ACHN (cell line): Measurements from ENCODE around the gene CNOT1.
A peak's percentile ranks its signal among the peaks of the same experiment; 100 is the strongest.
"Not testable (repeated sequence)": the region's sequence is repeated elsewhere in the genome, so short reads cannot be mapped to it uniquely, and the experiment has no call there.

ENCODE experiments used
- DNase-seq: peaks from one replicate; pipeline ENCODE4 v3.0.0-alpha.2; 2015
- in situ Hi-C: cut with HindIII; loops from 2 replicates; pipeline ENCODE4 v1.10.0; 2017; ENCODE audit warnings: low sequenced_read_pairs, low pct_ligation_motif_present, low pct_unique_long_range_greater_than_20kb

The CNOT1 gene

GRCh38 chr16:58629733-58630640, at the start of gene CNOT1:
CNOT1 (minus strand) TSS chr16:58629826; CDS start chr16:58599337, 30,489 bp downstream.
- peak; percentile 99 for DNase-seq
- in situ Hi-C loops, result no loop called here

DNA sequence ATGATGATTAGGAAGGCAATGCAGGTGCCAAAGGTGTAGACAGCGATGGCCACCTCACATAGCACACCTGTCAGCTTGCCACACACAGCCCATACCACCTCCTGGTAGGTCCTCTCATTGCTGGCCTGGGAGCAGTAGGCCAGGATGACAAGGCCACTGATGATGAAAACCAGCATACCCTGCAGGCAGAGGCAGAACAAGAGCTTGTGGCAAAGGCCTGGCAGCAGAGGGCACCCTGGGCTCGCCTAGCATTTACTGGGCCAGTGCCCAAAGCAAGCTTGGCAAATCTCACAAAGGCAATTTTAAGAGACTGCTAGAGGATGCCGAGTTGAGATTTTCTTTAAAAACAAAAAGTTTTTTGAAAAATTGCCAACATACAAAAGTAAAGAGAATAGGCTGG, 49.1 kb upstream of the CNOT1 start:
- peak; percentile 61 for DNase-seq
- in situ Hi-C loops, result no loop called here

GRCh38 chr16:58678269-58678668, 48.6 kb upstream of the CNOT1 start:
- DNase-seq, result no peak

GRCh38 chr16:58670946-58671583, 41.4 kb upstream of the CNOT1 start:
- no peak for DNase-seq
- in situ Hi-C loops, result no loop called here

More at GRCh38 chr16:58678269-58678668, 48.6 kb upstream of the CNOT1 start:
- in situ Hi-C loops, result no loop called here

DNA sequence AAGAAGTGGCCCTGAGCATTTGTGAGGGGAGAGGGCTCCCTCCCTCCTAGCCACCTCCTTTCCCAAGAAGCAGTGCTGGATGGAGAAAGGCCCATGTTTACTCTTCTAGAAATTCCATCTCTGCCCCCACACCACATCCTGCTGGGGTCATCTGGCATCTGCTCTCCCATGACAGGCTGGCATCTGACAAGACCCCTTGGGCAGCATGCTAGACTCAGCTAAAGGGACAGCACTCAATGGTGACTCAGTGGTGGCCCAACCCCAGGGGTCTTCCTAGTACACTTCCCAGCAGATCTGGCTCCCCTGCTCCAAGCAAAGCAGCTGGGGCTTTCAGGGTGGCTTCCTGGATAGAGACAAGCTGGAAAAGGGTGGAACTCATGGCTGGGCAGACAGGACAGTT, 40.6 kb upstream of the CNOT1 start:
- in situ Hi-C loops, result no loop called here
- no peak for DNase-seq

GRCh38 chr16:58665200-58665599, 35.6 kb upstream of the CNOT1 start:
- no peak for DNase-seq
- in situ Hi-C loops, result no loop called here

DNA sequence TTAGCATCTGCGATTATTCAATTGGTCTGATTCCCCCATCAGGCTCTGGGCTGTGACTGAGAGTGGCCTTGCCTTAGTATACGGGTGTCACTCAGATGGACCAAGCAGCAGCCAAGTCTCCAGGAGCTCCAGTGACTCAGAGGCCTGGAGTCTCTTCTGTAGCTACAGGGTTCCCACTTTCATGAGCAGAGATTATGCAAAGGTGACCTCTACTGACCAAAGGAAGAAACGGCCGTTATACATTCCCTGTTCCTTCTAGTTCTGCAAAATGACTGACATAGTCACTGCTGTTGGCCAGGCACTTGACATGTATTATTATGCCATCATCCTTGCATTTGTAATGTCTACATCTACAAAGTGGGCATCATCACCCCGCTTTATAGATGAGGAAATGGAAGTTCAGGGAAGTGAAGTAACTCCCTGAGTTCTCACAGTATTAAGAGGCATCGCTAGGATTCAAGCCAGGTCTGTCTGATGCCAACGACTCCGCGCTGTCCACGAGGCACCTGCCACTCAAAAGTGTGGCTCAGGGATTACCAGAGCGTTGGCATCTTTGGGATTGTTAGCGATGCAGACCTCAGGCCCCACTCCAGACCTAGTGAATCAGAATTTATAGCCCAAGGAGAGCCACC, 31.7 kb upstream of the CNOT1 start:
- peak; percentile 93 for DNase-seq

GRCh38 chr16:58659911-58660310, 30.3 kb upstream of the CNOT1 start:
- DNase-seq, in situ Hi-C loops: not testable (repeated sequence)

More for the DNA sequence above, 31.7 kb upstream of the CNOT1 start:
- in situ Hi-C loops, result no loop called here

DNA sequence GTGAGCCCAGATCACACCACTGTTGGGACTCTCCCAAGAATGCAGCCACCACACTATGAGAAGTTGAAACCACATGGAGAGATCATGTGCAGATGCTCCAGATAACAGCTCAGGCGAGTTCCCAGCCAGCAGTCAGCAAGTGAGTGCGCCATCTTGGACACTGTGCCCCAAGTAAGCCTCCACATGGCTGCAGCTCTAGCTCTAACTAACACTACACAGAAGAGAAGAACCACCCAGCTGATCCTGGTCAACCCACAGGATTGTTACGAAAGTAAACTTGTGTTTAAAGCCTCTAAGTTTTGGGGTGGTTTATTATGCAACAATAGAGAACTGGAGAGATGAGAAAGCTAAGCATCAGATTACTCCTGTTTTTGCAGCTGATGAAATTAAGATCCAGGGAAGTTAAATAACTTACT, 29.2 kb upstream of the CNOT1 start:
- in situ Hi-C loops, result no loop called here
- DNase-seq, result no peak

DNA sequence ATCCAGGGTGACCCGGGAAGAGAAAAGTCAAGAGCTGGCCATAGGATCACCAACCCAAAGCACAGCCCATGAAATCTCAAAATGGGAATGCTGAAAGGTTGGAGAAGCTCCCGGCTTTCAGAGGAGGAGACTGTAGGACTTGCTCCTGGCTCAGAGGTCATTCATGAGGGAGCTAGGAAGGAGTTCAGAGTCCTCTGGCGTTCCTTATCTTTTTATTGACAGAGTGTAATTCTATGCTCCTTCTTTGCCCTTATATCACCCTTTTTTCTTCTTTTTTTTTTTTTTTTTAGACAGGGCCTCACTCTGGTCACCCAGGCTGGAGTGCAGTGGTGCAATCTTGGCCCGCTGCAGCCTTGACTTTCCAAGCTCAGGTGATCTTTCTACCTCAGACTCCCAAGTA, 27.3 kb upstream of the CNOT1 start:
- DNase-seq, result no peak
- in situ Hi-C loops, result no loop called here

- in situ Hi-C loops, result no loop called here
- DNase-seq, result no peak
These were observed 25.6 kb upstream of the CNOT1 start for GRCh38 chr16:58655215-58655596.

DNA sequence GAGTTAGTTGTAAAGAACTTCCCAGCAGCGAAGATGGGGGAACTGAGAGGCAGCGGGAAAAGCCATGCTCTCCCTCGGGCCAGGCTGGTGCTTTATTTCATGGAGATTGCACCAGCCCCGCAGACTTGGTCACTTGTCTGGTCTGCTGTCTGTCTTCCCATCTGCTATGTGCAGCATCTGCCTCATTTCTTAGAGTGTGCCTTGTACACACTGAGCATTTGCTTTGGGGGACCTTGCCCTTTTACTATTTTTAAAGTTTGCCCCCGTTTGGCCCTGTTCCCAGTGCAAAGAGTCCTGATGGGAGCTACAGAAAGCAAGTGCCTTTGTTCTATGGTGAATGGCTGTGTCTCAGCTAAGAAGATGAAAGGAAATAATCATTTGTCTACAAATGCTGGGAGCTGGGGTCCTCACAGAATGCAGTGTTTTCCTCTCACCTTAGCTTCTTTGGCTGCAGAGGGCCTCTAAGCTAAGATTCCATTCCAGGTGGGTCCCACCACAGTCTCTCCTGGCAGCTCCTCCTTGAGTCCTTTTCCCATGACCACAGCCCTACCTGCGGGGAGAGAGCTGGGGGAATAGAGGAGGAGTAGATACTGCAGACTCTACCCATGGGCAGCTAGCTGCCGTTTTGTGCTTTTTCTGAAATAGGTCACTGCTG, 25.1 kb upstream of the CNOT1 start:
- DNase-seq, result no peak
- in situ Hi-C loops, result no loop called here

DNA sequence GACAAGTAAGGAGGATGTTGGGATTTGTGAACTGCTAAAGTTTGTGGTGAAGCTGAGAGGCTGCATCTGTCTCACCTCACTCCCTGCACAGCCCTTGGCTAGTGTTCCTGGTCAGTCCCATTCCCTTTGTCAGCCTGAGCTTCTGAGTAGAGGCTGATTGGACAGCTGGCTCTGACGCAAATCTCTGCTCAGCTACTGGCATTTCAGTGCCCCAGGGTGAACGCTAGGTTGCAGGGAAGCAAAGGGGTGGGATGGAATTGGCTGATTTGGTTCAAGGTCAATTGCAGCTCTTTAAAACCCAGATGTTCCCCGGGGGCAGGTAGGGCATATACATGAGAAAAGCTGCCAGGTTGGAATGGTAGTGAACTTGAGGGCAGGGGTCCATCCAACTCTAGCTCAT, 23.1 kb upstream of the CNOT1 start:
- in situ Hi-C loops, result no loop called here
- DNase-seq, result no peak

GRCh38 chr16:58651965-58652348, 22.3 kb upstream of the CNOT1 start:
- no peak for DNase-seq
- in situ Hi-C loops, result no loop called here

GRCh38 chr16:58649707-58650106, 20.1 kb upstream of the CNOT1 start:
- in situ Hi-C loops, result no loop called here
- no peak for DNase-seq

DNA sequence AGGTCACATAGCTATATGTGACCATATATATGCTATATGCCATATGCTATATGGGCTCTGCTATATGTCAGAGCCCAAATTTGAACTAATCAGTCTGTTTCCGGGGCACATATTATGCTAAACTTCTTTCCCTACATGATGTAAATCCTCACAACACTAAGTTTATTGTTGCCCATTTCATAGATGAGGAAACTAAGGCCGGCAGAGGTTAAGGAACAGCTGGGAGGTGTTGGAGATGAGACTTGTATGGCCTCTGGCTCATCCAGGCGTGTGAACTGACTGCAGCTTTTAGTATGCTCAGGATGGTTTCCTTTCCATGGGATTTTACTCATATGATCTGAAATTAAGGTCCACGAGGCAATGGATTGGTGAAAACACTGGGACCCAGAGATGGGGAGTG, 17.5 kb upstream of the CNOT1 start:
- in situ Hi-C loops, result no loop called here
- DNase-seq, result no peak

DNA sequence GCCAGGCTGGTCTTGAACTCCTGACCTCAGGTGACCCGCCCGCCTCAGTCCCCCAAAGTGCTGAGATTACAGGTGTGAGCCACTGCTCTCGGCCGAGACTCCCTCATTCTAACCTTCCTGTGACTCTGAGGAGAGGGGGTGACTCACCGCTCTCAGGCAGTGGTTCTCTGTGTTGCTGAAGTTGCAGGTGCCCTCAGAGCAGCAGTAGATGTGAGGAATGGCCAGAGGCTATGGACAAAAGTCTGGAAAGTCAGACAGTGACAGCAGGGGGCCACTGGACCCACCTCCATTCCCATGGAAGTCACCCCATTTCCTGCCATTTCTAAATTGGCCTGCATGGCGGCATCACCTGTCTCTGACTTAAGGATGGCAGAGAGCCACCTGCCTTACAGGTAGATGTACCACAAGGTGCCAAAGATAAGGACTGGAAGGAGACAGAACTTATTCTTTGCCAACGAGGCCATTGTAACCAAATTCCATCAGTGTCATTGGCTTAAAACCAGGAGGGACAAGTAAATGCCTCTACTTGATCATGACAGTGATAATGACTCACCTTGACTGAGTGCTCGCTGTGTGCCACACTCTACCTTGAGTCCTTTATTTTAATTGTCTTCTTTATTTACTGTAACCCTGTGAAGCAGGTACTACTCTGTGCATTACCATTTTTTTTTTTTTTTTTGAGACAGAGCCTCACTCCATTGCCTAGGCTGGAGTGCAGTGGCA, 15.3 kb upstream of the CNOT1 start:
- no peak for DNase-seq
- in situ Hi-C loops, result no loop called here

DNA sequence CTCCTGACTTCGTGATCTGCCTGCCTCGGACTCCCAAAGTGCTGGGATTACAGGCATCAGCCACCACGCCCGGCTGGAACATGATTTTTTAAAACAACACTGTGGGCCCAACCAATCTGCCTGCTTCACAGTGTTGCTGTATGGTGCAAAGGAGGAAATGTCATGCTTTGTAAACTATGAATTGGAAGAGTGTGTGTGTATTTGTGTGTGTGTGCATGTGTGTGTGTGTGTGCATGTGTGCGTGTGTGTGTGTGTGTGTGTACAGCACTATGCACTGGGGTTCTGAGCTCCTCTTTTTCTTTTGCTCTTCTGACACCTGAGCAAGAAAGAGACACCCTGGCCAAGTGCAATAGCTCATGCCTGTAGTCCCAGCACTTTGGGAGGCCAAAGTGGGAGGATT, 14.5 kb upstream of the CNOT1 start:
- DNase-seq, result no peak
- in situ Hi-C loops, result no loop called here
